Loucy (cell line): ENCODE measurements around the gene ABCB7.

Source experiments
- H2AFZ ChIP-seq: fragments of 200-600 bp; sonication (generic); 2 replicates; pipeline ENCODE4 v1.6.0; 2016; ENCODE audit warnings: antibody characterized with exemption, mild to moderate bottlenecking, low read length, moderate library complexity
- H3F3A ChIP-seq: fragments of 200-600 bp; 2 replicates; pipeline ENCODE4 v1.6.0; 2016; ENCODE audit warnings: antibody characterized with exemption, low read depth, mild to moderate bottlenecking
- H3K27me3 ChIP-seq: fragments of 200-600 bp; sonication (generic); 2 replicates; pipeline ENCODE4 v1.6.1; 2014; ENCODE audit warnings: low read length, mild to moderate bottlenecking; ENCODE audit not compliant: insufficient read depth, poor library complexity, severe bottlenecking
- H3K36me3 ChIP-seq: fragments of 200-600 bp; sonication (generic); 2 replicates; pipeline ENCODE4 v1.6.1; 2016; ENCODE audit warnings: low read length; ENCODE audit not compliant: insufficient read depth
- H3K4me1 ChIP-seq: fragments of 200-600 bp; sonication (generic); 2 replicates; pipeline ENCODE4 v1.5.1; 2014; ENCODE audit warnings: low read length, mild to moderate bottlenecking; ENCODE audit not compliant: insufficient read depth, poor library complexity, severe bottlenecking
- H3K4me2 ChIP-seq: fragments of 200-600 bp; sonication (generic); 2 replicates; pipeline ENCODE4 v1.6.0; 2014; ENCODE audit warnings: antibody characterized with exemption, low read length, low read depth, mild to moderate bottlenecking; ENCODE audit not compliant: poor library complexity, severe bottlenecking
- H3K4me3 ChIP-seq: fragments of 200-600 bp; sonication (generic); 2 replicates; pipeline ENCODE4 v1.5.1; 2014; ENCODE audit warnings: low read length, mild to moderate bottlenecking, mixed read lengths; ENCODE audit not compliant: poor library complexity, severe bottlenecking
- H3K79me2 ChIP-seq: fragments of 200-600 bp; sonication (generic); 2 replicates; pipeline ENCODE4 v1.6.1; 2014; ENCODE audit warnings: low read length; ENCODE audit not compliant: insufficient read depth
- H3K9ac ChIP-seq: fragments of 200-600 bp; sonication (generic); 2 replicates; pipeline ENCODE4 v1.6.0; 2014; ENCODE audit warnings: mild to moderate bottlenecking, low read depth, low read length, moderate library complexity; ENCODE audit not compliant: poor library complexity, severe bottlenecking
- H3K9me2 ChIP-seq: fragments of 200-600 bp; sonication (generic); replicated peaks from 2 replicates; pipeline ENCODE4 v1.6.1; 2016; ENCODE audit warnings: low read depth, low read length, mixed read lengths
- H3K9me3 ChIP-seq: fragments of 200-600 bp; sonication (generic); 2 replicates; pipeline ENCODE4 v1.6.1; 2014; ENCODE audit warnings: mild to moderate bottlenecking, antibody characterized with exemption, low read length, low read depth; ENCODE audit not compliant: insufficient read depth
- H4K20me1 ChIP-seq: fragments of 200-600 bp; sonication (generic); 2 replicates; pipeline ENCODE4 v1.6.0; 2014; ENCODE audit warnings: antibody characterized with exemption, low read length, mild to moderate bottlenecking; ENCODE audit not compliant: insufficient read depth, poor library complexity, severe bottlenecking
- EZH2phosphoT487 ChIP-seq: fragments of 200-600 bp; IDR thresholded peaks from 2 replicates; pipeline ENCODE4 v1.6.1; 2018; ENCODE audit warnings: antibody characterized with exemption, mild to moderate bottlenecking, moderate library complexity, borderline replicate concordance
- TF ChIP-seq, protein P1 (sequence below): fragments of 200-600 bp; sonication (generic); conservative IDR thresholded peaks from 2 replicates; pipeline ENCODE4 v1.5.1; 2014; ENCODE audit warnings: mild to moderate bottlenecking, antibody characterized with exemption, low read length

The ABCB7 gene

DNA sequence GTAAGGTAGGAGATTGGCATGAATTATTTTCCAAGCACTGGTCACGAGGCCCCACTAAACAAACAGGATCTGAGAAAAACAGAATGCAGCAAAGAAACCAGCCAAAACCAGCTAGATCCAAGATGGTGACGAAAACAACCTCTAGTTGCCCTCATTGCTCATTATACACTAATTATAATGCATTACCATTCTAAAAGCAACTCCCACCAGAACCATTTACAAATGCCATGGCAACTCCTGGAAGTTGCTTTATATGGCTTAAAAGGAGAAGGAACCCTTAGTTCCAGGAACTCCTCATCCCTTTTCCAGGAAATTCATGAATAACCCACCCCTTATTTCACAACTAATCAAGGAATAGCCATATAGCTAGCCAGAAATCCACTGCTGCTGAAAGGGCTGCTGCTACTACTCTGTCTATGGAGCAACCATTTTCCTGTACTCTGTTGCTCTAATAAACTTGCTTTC is 69.3 kb downstream of the ABCB7 start:
- Histone ChIP-seq H3K27me3 (no peaks in the 10 kb centered on the region), H3K36me3 (no peaks in the 10 kb centered on the region), H3K79me2 (no peaks in the 10 kb centered on the region), H3K4me2 (no peak overlapping the region), H3K4me1 (no peaks in the 10 kb centered on the region), H3K9me3 (no peaks in the 10 kb centered on the region), H3K4me3 (no peak overlapping the region), H3F3A (no peaks in the 10 kb centered on the region), H2AFZ (no peak overlapping the region), H3K9me2 (no peaks in the 10 kb centered on the region), H4K20me1 (no peaks in the 10 kb centered on the region), H3K9ac (no peak overlapping the region)
- TF ChIP-seq, protein P1, sequence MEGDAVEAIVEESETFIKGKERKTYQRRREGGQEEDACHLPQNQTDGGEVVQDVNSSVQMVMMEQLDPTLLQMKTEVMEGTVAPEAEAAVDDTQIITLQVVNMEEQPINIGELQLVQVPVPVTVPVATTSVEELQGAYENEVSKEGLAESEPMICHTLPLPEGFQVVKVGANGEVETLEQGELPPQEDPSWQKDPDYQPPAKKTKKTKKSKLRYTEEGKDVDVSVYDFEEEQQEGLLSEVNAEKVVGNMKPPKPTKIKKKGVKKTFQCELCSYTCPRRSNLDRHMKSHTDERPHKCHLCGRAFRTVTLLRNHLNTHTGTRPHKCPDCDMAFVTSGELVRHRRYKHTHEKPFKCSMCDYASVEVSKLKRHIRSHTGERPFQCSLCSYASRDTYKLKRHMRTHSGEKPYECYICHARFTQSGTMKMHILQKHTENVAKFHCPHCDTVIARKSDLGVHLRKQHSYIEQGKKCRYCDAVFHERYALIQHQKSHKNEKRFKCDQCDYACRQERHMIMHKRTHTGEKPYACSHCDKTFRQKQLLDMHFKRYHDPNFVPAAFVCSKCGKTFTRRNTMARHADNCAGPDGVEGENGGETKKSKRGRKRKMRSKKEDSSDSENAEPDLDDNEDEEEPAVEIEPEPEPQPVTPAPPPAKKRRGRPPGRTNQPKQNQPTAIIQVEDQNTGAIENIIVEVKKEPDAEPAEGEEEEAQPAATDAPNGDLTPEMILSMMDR = no peak
- no peak for TF ChIP-seq EZH2phosphoT487

DNA sequence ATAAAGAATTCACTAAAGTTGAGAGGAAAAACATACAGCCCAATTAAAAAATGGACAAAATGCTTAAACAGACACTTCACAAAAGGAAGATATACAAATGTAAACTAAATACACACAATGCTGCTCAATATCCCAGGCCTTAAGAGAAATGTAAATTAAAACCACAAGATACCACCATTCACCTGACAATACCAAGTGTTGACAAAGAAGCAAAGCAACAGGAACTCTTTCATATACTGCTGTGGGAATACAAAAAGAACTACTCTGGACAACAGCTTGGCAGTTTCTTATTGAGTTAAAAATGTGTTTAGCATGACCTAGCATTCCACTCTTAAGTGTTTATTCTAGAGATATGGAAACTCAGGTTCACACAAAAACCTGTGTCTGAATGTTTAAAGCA is 71.3 kb downstream of the ABCB7 start:
- peaks cover 4% of the 10 kb centered on the region; the same call in 1 of the 2 replicates for H3K79me2 ChIP-seq
- H3K36me3 ChIP-seq = no peaks in the 10 kb centered on the region
- H3K9me2 ChIP-seq = no peaks in the 10 kb centered on the region
- H3K4me2 ChIP-seq = no peak overlapping the region
- H2AFZ ChIP-seq = no peak overlapping the region
- H3K4me1 ChIP-seq = no peaks in the 10 kb centered on the region
- H4K20me1 ChIP-seq = no peaks in the 10 kb centered on the region
- H3F3A ChIP-seq = no peaks in the 10 kb centered on the region
- no peaks in the 10 kb centered on the region for H3K27me3 ChIP-seq
- H3K9ac ChIP-seq = no peak overlapping the region
- no peaks in the 10 kb centered on the region for H3K9me3 ChIP-seq
- TF ChIP-seq, protein P1 = no peak
- no peak for TF ChIP-seq EZH2phosphoT487
- H3K4me3 ChIP-seq = no peak overlapping the region

DNA sequence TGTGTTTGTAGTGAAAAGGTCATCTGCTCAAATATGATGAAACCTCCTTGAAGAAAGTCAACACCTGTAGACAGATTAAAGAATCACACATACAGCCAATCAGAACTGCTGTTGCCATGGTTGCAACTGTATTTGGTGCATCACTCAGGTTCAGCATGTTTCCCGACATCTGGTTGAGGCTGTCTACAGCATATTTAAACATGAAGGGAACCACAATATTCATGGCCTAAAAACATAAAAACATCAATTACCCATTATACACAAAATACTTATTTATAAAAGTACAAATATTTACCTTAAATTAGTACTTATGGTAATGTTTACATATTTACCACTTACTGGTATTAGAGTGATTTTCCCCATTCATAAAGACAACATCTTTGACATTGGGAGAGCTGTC is 79.7 kb downstream of the ABCB7 start:
- no peaks in the 10 kb centered on the region for H3K27me3 ChIP-seq
- H3F3A ChIP-seq = no peaks in the 10 kb centered on the region
- peaks cover 1% of the 10 kb centered on the region; the same call in 1 of the 2 replicates for H3K79me2 ChIP-seq
- H4K20me1 ChIP-seq = no peaks in the 10 kb centered on the region
- TF ChIP-seq, protein P1 = no peak
- no peak for TF ChIP-seq EZH2phosphoT487
- H3K4me1 ChIP-seq = no peaks in the 10 kb centered on the region
- no peaks in the 10 kb centered on the region for H3K9me3 ChIP-seq
- peaks cover 17% of the 10 kb centered on the region; the same call in 1 of the 2 replicates for H3K36me3 ChIP-seq
- H3K9ac ChIP-seq = no peak overlapping the region
- H2AFZ ChIP-seq = no peak overlapping the region
- no peak overlapping the region for H3K4me3 ChIP-seq
- H3K4me2 ChIP-seq = no peak overlapping the region
- no peaks in the 10 kb centered on the region for H3K9me2 ChIP-seq
